SU-DHL-6 (cell line): ENCODE measurements around the gene CAMKK1.

ENCODE experiments used
- H2AFZ ChIP-seq: fragments of 200-600 bp; sonication (generic); 2 replicates; pipeline ENCODE4 v1.6.1; 2014; ENCODE audit warnings: low read depth, mild to moderate bottlenecking, moderate library complexity, mixed read lengths, antibody characterized with exemption, low read length; ENCODE audit not compliant: severe bottlenecking
- H3F3A ChIP-seq: fragments of 200-600 bp; shearing (Covaris generic); 2 replicates; pipeline ENCODE4 v1.6.0; 2016; ENCODE audit warnings: antibody characterized with exemption, mild to moderate bottlenecking; ENCODE audit not compliant: insufficient read depth
- H3K27ac ChIP-seq: fragments of 200-600 bp; sonication (generic); 2 replicates; pipeline ENCODE4 v1.5.1; 2016; ENCODE audit warnings: low read depth, mild to moderate bottlenecking, low read length, moderate library complexity, mixed read lengths
- H3K27me3 ChIP-seq: fragments of 200-600 bp; sonication (generic), shearing (Covaris generic); 2 replicates; pipeline ENCODE4 v1.6.0; 2014; ENCODE audit warnings: mild to moderate bottlenecking, low read length
- H3K36me3 ChIP-seq: fragments of 200-600 bp; sonication (generic); 2 replicates; pipeline ENCODE4 v1.6.1; 2014; ENCODE audit warnings: mild to moderate bottlenecking, low read length, mixed read lengths
- H3K4me2 ChIP-seq: fragments of 300-600, 200-600 bp; shearing (Covaris generic), sonication (generic); 2 replicates; pipeline ENCODE4 v1.6.0; 2014; ENCODE audit warnings: low read length, low read depth, mild to moderate bottlenecking; ENCODE audit not compliant: poor library complexity, severe bottlenecking
- H3K4me3 ChIP-seq: fragments of 200-600 bp; sonication (generic); 2 replicates; pipeline ENCODE4 v1.5.1; 2014; ENCODE audit warnings: antibody characterized with exemption, low read length, mild to moderate bottlenecking, mixed read lengths; ENCODE audit not compliant: insufficient read depth, poor library complexity, severe bottlenecking
- H3K79me2 ChIP-seq: fragments of 200-600 bp; sonication (generic); 2 replicates; pipeline ENCODE4 v1.6.1; 2014; ENCODE audit warnings: mild to moderate bottlenecking, low read length, moderate library complexity; ENCODE audit not compliant: insufficient read depth
- H3K9ac ChIP-seq: fragments of 200-600 bp; sonication (generic); 2 replicates; pipeline ENCODE4 v1.7.0; 2014; ENCODE audit warnings: mild to moderate bottlenecking, low read length
- H3K9me2 ChIP-seq: fragments of 200-600 bp; sonication (generic); replicated peaks from 2 replicates; pipeline ENCODE4 v1.6.1; 2014; ENCODE audit warnings: low read length; ENCODE audit not compliant: insufficient read depth
- H3K9me3 ChIP-seq: fragments of 200-600 bp; sonication (generic); 2 replicates; pipeline ENCODE4 v1.6.1; 2014; ENCODE audit warnings: low read length, mixed read lengths; ENCODE audit not compliant: insufficient read depth
- H4K20me1 ChIP-seq: fragments of 200-600 bp; sonication (generic); 2 replicates; pipeline ENCODE4 v1.6.1; 2014; ENCODE audit warnings: low read depth, mild to moderate bottlenecking, antibody characterized with exemption, low read length, moderate library complexity, mixed read lengths
- CTCF ChIP-seq: fragments of 200-600 bp; sonication (generic); IDR thresholded peaks from one replicate; pipeline ENCODE4 v1.5.1; 2017; ENCODE audit warnings: antibody characterized with exemption, mild to moderate bottlenecking, low read length, moderate library complexity; ENCODE audit not compliant: insufficient read depth, poor library complexity, severe bottlenecking
- EZH2phosphoT487 ChIP-seq: fragments of 200-600 bp; sonication (generic), shearing (Covaris generic); conservative IDR thresholded peaks from 2 replicates; pipeline ENCODE4 v1.6.1; 2018; ENCODE audit warnings: mild to moderate bottlenecking, antibody characterized with exemption, low read length, moderate library complexity, mixed read lengths

CAMKK1 gene

GRCh38 chr17:3929181-3929580, 36.3 kb upstream of the CAMKK1 start:
- TF ChIP-seq CTCF (no peak), EZH2phosphoT487 (no peak)
- Histone ChIP-seq H3K9ac (no peak overlapping the region), H3K4me2 (no peak overlapping the region), H3K36me3 (no peaks in the 10 kb centered on the region), H4K20me1 (no peaks in the 10 kb centered on the region; the same call in 1 of the 2 replicates), H3K79me2 (no peaks in the 10 kb centered on the region), H3K4me3 (no peak overlapping the region), H3F3A (peaks cover 11% of the 10 kb centered on the region; the same call in 1 of the 2 replicates), H2AFZ (no peak overlapping the region), H3K9me3 (no peaks in the 10 kb centered on the region), H3K27ac (no peak overlapping the region), H3K27me3 (no peaks in the 10 kb centered on the region), H3K9me2 (no peaks in the 10 kb centered on the region)

DNA sequence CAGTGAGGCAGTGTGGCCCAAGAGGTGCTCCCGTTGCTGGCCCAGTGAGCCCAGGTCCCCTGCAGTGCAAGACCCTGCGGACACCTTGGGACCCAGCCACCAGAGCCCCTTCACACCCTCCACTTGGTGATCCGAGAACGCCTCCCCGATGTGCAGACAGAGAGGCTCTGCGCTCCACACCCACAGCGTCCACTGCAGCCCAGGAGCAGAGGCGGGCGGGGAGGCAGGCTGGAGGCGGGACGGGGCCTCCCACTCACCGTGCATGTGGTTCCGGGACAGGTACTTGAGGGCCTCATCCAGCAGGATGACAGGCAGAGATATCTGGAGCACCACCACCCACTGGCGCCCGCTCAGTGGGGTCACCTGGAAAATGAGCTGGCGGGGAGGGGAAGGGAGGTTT, 35.6 kb upstream of the CAMKK1 start:
- Histone ChIP-seq H3K9ac (no peak overlapping the region), H3K9me3 (no peaks in the 10 kb centered on the region), H3K9me2 (no peaks in the 10 kb centered on the region), H3K27ac (no peak overlapping the region), H2AFZ (no peak overlapping the region), H3K79me2 (no peaks in the 10 kb centered on the region), H3K4me3 (no peak overlapping the region), H3K4me2 (no peak overlapping the region), H3K27me3 (no peaks in the 10 kb centered on the region), H3K36me3 (no peaks in the 10 kb centered on the region), H3F3A (peaks cover 17% of the 10 kb centered on the region; the same call in 1 of the 2 replicates), H4K20me1 (no peaks in the 10 kb centered on the region; the same call in 1 of the 2 replicates)
- TF ChIP-seq CTCF, result no peak
- TF ChIP-seq EZH2phosphoT487, result no peak

- TF ChIP-seq CTCF (no peak), EZH2phosphoT487 (no peak)
- Histone ChIP-seq H3K27me3 (no peaks in the 10 kb centered on the region), H3K79me2 (no peaks in the 10 kb centered on the region), H3F3A (peaks cover 22% of the 10 kb centered on the region; the same call in 1 of the 2 replicates), H3K4me3 (no peak overlapping the region), H2AFZ (no peak overlapping the region), H3K9ac (no peak overlapping the region), H3K36me3 (no peaks in the 10 kb centered on the region), H4K20me1 (no peaks in the 10 kb centered on the region; the same call in 1 of the 2 replicates), H3K9me2 (no peaks in the 10 kb centered on the region), H3K4me2 (no peak overlapping the region), H3K9me3 (no peaks in the 10 kb centered on the region), H3K27ac (no peak overlapping the region)
Measured at GRCh38 chr17:3927628-3928340, 34.9 kb upstream of the CAMKK1 start.
